ENCODE data around the gene ISYNA1. TPM values are rescaled to one million over a fixed set of nuclear protein-coding genes. Genes with fewer than 3 reads are reported as not detected.
A peak's percentile ranks its signal among the peaks of the same experiment; 100 is the strongest.

Gene ISYNA1
- polyA plus RNA-seq, 2 of the 4 experiments (the other 2 are of a cell fraction): 18.0 to 60.7 TPM

GRCh38 chr19:18385359-18385674 lies 52.6 kb downstream of the ISYNA1 start:
- H3K27ac ChIP-seq: peak overlapping the region; percentile 97 to 99
- H3K4me3 ChIP-seq: no peak overlapping the region; the same call in 2 of the 3 replicates
- peak overlapping the region; percentile 92 for H3K4me2 ChIP-seq
- ChIA-PET POLR2A (interaction anchor here (0.5 to 3.0 kb wide), 21 partner anchors 8 to 192 kb away, joined by 3 to 36 read pairs (median 7); partner anchors contain the start of genes JUND, LSM4, MPV17L2 and RAB3A), CTCF (interaction anchor here (0.9 to 2.3 kb wide), 4 partner anchors 25 to 38 kb away, joined by 3 to 11 read pairs (median 3); no protein-coding TSS in a partner anchor)
- DNase-seq (ENCODE audit: low read depth in 1 of 2, low spot score in 1 of 2) (no peak), FAIRE-seq (no peak), ATAC-seq (no peak)
- TF ChIP-seq REST (IDR thresholded peaks at IDR 0.05) (no peak), EHF (CRISPR knock-in tag; IDR thresholded peaks at IDR 0.05) (no peak), PBX3 (IDR thresholded peaks at IDR 0.05) (no peak), FOXS1 (CRISPR knock-in tag; IDR thresholded peaks at IDR 0.05) (no peak), RARB (CRISPR knock-in tag; IDR thresholded peaks at IDR 0.05) (no peak), BHLHE40 (IDR thresholded peaks at IDR 0.05; ENCODE audit: low read depth, low read length) (no peak), PHF8 (IDR thresholded peaks at IDR 0.05; ENCODE audit: borderline replicate concordance, low read depth) (no peak), MAX (IDR thresholded peaks at IDR 0.05) (no peak), ESRRA (IDR thresholded peaks at IDR 0.05; ENCODE audit: borderline replicate concordance, low read length) (no peak), RNF2 (IDR thresholded peaks at IDR 0.05; ENCODE audit: borderline replicate concordance, low read depth) (no peak), NPAS2 (CRISPR knock-in tag; IDR thresholded peaks at IDR 0.05; ENCODE audit: borderline replicate concordance) (no peak), FOSB (CRISPR knock-in tag; IDR thresholded peaks at IDR 0.05) (no peak), KDM5A (IDR thresholded peaks at IDR 0.05) (no peak), BCL3 (IDR thresholded peaks at IDR 0.05) (no peak), RFX5 (IDR thresholded peaks at IDR 0.05) (no peak), POLR2AphosphoS2 (conservative IDR thresholded peaks at IDR 0.05; ENCODE audit: low read length) (no peak), EHMT2 (IDR thresholded peaks at IDR 0.05; ENCODE audit: low read depth) (no peak)
- no peaks in the 10 kb centered on the region for H3K9me3 ChIP-seq
- peaks cover 52% of the 10 kb centered on the region for H3K4me1 ChIP-seq
- 84% methylated on average over 3 of the region's 3 CpGs for WGBS (ENCODE audit: missing lambda C conversion rate)

- H3K4me2 ChIP-seq: no peak overlapping the region; the same call in 2 of the 3 replicates
- H3K4me3 ChIP-seq: no peak overlapping the region
- peaks cover 50% of the 10 kb centered on the region for H3K4me1 ChIP-seq
- H3K27ac ChIP-seq: peak overlapping the region; percentile 97 to 99
- ChIA-PET CTCF (interaction anchor here (1.6 to 2.3 kb wide), 2 partner anchors 26 to 35 kb away, joined by 3 to 11 read pairs; no protein-coding TSS in a partner anchor), POLR2A (no interaction called here)
- H3K9me3 ChIP-seq: no peaks in the 10 kb centered on the region
- FAIRE-seq: no peak
- DNase-seq (ENCODE audit: low read depth in 1 of 2, low spot score in 1 of 2): no peak
- no peak for ATAC-seq
- WGBS (ENCODE audit: missing lambda C conversion rate): 91% methylated on average over 7 of the region's 7 CpGs
- TF ChIP-seq CTCF (IDR thresholded peaks at IDR 0.05): no peak
- TF ChIP-seq HOXA7 (CRISPR knock-in tag; IDR thresholded peaks at IDR 0.05): no peak
- no peak for TF ChIP-seq HDAC2 (IDR thresholded peaks at IDR 0.05)
- no peak for TF ChIP-seq SMC3 (IDR thresholded peaks at IDR 0.05)
- no peak for TF ChIP-seq PBX3 (IDR thresholded peaks at IDR 0.05)
- no peak for TF ChIP-seq ZNF302 (CRISPR knock-in tag; IDR thresholded peaks at IDR 0.05)
- TF ChIP-seq EP300 (IDR thresholded peaks at IDR 0.05): no peak
- TF ChIP-seq CHD4 (IDR thresholded peaks at IDR 0.05; ENCODE audit: borderline replicate concordance): no peak
- TF ChIP-seq ZFP36 (IDR thresholded peaks at IDR 0.05; ENCODE audit: borderline replicate concordance, partially characterized antibody): no peak
- no peak for TF ChIP-seq NFE2L2 (conservative IDR thresholded peaks at IDR 0.05; ENCODE audit: low read length)
- no peak for TF ChIP-seq SREBF2 (IDR thresholded peaks at IDR 0.05)
- TF ChIP-seq RCOR1 (IDR thresholded peaks at IDR 0.05; ENCODE audit: low read depth, low read length): no peak
- no peak for TF ChIP-seq GATA3 (IDR thresholded peaks at IDR 0.05; ENCODE audit: borderline replicate concordance)
These were observed 53.2 kb downstream of the ISYNA1 start for GRCh38 chr19:18384775-18385174.
